Endodermal cell (in vitro differentiated cells): ENCODE measurements around the gene RALBP1. TPM values are rescaled to one million over a fixed set of nuclear protein-coding genes. Genes with fewer than 3 reads are reported as not detected.
A peak's percentile ranks its signal among the peaks of the same experiment; 100 is the strongest.

ENCODE experiments used
- DNase-seq: peaks from one replicate; pipeline ENCODE4 v3.0.0-alpha.2; 2017
- H3K27ac ChIP-seq: 2 replicates; pipeline ENCODE4 v1.5.1; 2013; ENCODE audit warnings: mild to moderate bottlenecking, low read depth, low read length, moderate library complexity
- H3K27me3 ChIP-seq: 2 replicates; pipeline ENCODE4 v1.6.1; 2013; ENCODE audit warnings: mild to moderate bottlenecking, low read length, moderate library complexity; ENCODE audit not compliant: insufficient read depth, control insufficient read depth, poor library complexity, severe bottlenecking
- H3K36me3 ChIP-seq: 2 replicates; pipeline ENCODE4 v1.7.0; 2013; ENCODE audit warnings: mild to moderate bottlenecking, low read length, moderate library complexity; ENCODE audit not compliant: control insufficient read depth, insufficient read depth
- H3K4me1 ChIP-seq: one replicate; pipeline ENCODE4 v1.7.0; 2013; ENCODE audit warnings: low read length; ENCODE audit not compliant: control insufficient read depth, insufficient read depth
- H3K4me3 ChIP-seq: 2 replicates; pipeline ENCODE4 v1.5.1; 2013; ENCODE audit warnings: mild to moderate bottlenecking, low read length, moderate library complexity
- H3K9ac ChIP-seq: 2 replicates; pipeline ENCODE4 v1.6.1; 2013; ENCODE audit warnings: mild to moderate bottlenecking, low read length, moderate library complexity; ENCODE audit not compliant: poor library complexity, severe bottlenecking; ENCODE audit errors: extremely low read depth
- H3K9me3 ChIP-seq: 2 replicates; pipeline ENCODE4 v1.6.1; 2013; ENCODE audit warnings: mild to moderate bottlenecking, low read length, moderate library complexity; ENCODE audit not compliant: control insufficient read depth
- H3K27ac Mint-ChIP-seq: 2 replicates; pipeline ENCODE4 v1.8.0; 2020; ENCODE audit warnings: mixed read lengths
- H3K27me3 Mint-ChIP-seq: 2 replicates; pipeline ENCODE4 v1.8.0; 2021; ENCODE audit warnings: mild to moderate bottlenecking, mixed read lengths; ENCODE audit not compliant: insufficient read depth
- H3K36me3 Mint-ChIP-seq: 2 replicates; pipeline ENCODE4 v1.8.0; 2020; ENCODE audit warnings: low read depth, mixed read lengths
- H3K4me1 Mint-ChIP-seq: 2 replicates; pipeline ENCODE4 v1.8.0; 2020; ENCODE audit warnings: mixed read lengths
- H3K4me3 Mint-ChIP-seq: 2 replicates; pipeline ENCODE4 v1.8.0; 2020; ENCODE audit warnings: mild to moderate bottlenecking, moderate library complexity, mixed read lengths
- H3K9me3 Mint-ChIP-seq: 2 replicates; pipeline ENCODE4 v1.8.0; 2020; ENCODE audit warnings: mild to moderate bottlenecking, mixed read lengths
- WGBS, 2 experiments: methylation state at CpG; one replicate each; pipeline versions ENCODE4 v1.1.5 to v1.1.7; 2013; ENCODE audit warnings: missing lambda C conversion rate in 2 of 2, mixed read lengths in 1 of 2; ENCODE audit not compliant: insufficient coverage in 1 of 2, insufficient read length in 1 of 2; 5-methylcytosine and 5-hydroxymethylcytosine counted together
- total RNA-seq, 2 donors: library from RNA; stranded (reverse); fragmentation: NEBNext Ultra II Directional in 1 of 2; extraction: Animal tissue kit (Norgen Biotek cat#: 25700) in 1 of 2; gene quantifications; 2 replicates in 1 of 2; 3 replicates in 1 of 2; pipeline ENCODE4 v1.2.1, GENCODE V29; 2021
- TF ChIP-seq, protein P1 (sequence below): fragments of 200-600 bp; sonication (generic); conservative IDR thresholded peaks from 2 replicates; pipeline ENCODE4 v1.5.0; 2021; ENCODE audit warnings: antibody characterized with exemption, mild to moderate bottlenecking

Gene RALBP1
- total RNA-seq, 2 donors from 2014 or later: 60.5 to 64.9 TPM

GRCh38 chr18:9547782-9548181 lies 72.5 kb downstream of the RALBP1 start:
- peaks cover 6% of the 10 kb centered on the region for H3K4me1 Mint-ChIP-seq
- Histone ChIP-seq H3K4me1 (peaks cover 4% of the 10 kb centered on the region), H3K4me3 (no peak overlapping the region), H3K9ac (no peak overlapping the region), H3K36me3 (peaks cover 68% of the 10 kb centered on the region), H3K27ac (no peak overlapping the region), H3K27me3 (no peaks in the 10 kb centered on the region), H3K9me3 (peaks cover 5% of the 10 kb centered on the region)
- H3K36me3 Mint-ChIP-seq: peaks cover 66% of the 10 kb centered on the region
- H3K9me3 Mint-ChIP-seq: peaks cover 9% of the 10 kb centered on the region
- DNase-seq: no peak
- no peaks in the 10 kb centered on the region for H3K27me3 Mint-ChIP-seq
- WGBS, 2 experiments: 93 to 95% methylated on average over 3 to 7 of the region's 7 CpGs
- no peak overlapping the region for H3K27ac Mint-ChIP-seq
- TF ChIP-seq, protein P1, sequence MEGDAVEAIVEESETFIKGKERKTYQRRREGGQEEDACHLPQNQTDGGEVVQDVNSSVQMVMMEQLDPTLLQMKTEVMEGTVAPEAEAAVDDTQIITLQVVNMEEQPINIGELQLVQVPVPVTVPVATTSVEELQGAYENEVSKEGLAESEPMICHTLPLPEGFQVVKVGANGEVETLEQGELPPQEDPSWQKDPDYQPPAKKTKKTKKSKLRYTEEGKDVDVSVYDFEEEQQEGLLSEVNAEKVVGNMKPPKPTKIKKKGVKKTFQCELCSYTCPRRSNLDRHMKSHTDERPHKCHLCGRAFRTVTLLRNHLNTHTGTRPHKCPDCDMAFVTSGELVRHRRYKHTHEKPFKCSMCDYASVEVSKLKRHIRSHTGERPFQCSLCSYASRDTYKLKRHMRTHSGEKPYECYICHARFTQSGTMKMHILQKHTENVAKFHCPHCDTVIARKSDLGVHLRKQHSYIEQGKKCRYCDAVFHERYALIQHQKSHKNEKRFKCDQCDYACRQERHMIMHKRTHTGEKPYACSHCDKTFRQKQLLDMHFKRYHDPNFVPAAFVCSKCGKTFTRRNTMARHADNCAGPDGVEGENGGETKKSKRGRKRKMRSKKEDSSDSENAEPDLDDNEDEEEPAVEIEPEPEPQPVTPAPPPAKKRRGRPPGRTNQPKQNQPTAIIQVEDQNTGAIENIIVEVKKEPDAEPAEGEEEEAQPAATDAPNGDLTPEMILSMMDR: peak; percentile 40
- H3K4me3 Mint-ChIP-seq: no peak overlapping the region

GRCh38 chr18:9549405-9549804 lies 74.1 kb downstream of the RALBP1 start:
- no peak overlapping the region for H3K4me3 ChIP-seq
- 94 to 96% methylated on average over 7 of the region's 7 CpGs for WGBS, 2 experiments
- Mint-ChIP-seq H3K4me3 (no peak overlapping the region), H3K27ac (no peak overlapping the region), H3K27me3 (no peaks in the 10 kb centered on the region), H3K36me3 (peaks cover 82% of the 10 kb centered on the region), H3K9me3 (peaks cover 21% of the 10 kb centered on the region), H3K4me1 (peaks cover 6% of the 10 kb centered on the region)
- H3K9ac ChIP-seq: no peak overlapping the region
- no peaks in the 10 kb centered on the region for H3K27me3 ChIP-seq
- peaks cover 4% of the 10 kb centered on the region for H3K4me1 ChIP-seq
- H3K36me3 ChIP-seq: peaks cover 84% of the 10 kb centered on the region
- no peak for DNase-seq
- H3K9me3 ChIP-seq: peaks cover 20% of the 10 kb centered on the region
- TF ChIP-seq, protein P1: peak; percentile 43
- H3K27ac ChIP-seq: no peak overlapping the region

DNA sequence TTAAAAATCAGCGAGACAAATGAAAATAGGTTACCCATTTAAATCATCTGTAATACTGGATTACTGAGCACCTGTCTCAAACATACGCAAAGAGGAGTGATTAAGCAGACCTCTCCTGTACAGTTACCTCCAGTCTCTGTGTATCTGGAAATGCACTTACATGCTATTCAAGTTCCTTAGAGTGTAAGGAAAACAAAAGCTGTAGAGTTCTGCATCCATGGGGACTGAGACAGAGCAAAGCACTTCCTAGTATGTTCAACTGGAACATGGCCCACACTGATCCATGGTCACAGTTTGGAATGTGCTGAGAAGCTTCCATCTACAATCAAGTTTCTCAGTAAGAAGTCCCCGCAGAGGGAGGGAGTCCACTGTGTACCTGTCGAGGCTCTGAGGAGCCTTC lies 75.1 kb downstream of the RALBP1 start:
- peaks cover 4% of the 10 kb centered on the region for H3K4me1 ChIP-seq
- peaks cover 94% of the 10 kb centered on the region for H3K36me3 ChIP-seq
- H3K4me3 ChIP-seq: no peak overlapping the region
- peaks cover 21% of the 10 kb centered on the region for H3K9me3 Mint-ChIP-seq
- peaks cover 89% of the 10 kb centered on the region for H3K36me3 Mint-ChIP-seq
- no peaks in the 10 kb centered on the region for H3K27me3 ChIP-seq
- no peak overlapping the region for H3K9ac ChIP-seq
- H3K27ac Mint-ChIP-seq: no peak overlapping the region
- DNase-seq: no peak
- H3K27ac ChIP-seq: no peak overlapping the region
- H3K4me3 Mint-ChIP-seq: no peak overlapping the region
- H3K27me3 Mint-ChIP-seq: no peaks in the 10 kb centered on the region
- TF ChIP-seq, protein P1: no peak
- 96% methylated on average over 2 to 4 of the region's 4 CpGs for WGBS, 2 experiments
- H3K4me1 Mint-ChIP-seq: peaks cover 6% of the 10 kb centered on the region
- H3K9me3 ChIP-seq: peaks cover 20% of the 10 kb centered on the region
